GM21528 (cell line): ENCODE measurements around the gene SERPINB13.

Experiments
- ATAC-seq: cut with Tn5 transposase; IDR thresholded peaks from one replicate; pipeline ENCODE4 v1.9.1; 2021; ENCODE audit warnings: mild to moderate bottlenecking, moderate library complexity; ENCODE audit not compliant: unreplicated experiment, low FRiP score

The SERPINB13 gene, protein sequence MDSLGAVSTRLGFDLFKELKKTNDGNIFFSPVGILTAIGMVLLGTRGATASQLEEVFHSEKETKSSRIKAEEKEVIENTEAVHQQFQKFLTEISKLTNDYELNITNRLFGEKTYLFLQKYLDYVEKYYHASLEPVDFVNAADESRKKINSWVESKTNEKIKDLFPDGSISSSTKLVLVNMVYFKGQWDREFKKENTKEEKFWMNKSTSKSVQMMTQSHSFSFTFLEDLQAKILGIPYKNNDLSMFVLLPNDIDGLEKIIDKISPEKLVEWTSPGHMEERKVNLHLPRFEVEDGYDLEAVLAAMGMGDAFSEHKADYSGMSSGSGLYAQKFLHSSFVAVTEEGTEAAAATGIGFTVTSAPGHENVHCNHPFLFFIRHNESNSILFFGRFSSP

DNA sequence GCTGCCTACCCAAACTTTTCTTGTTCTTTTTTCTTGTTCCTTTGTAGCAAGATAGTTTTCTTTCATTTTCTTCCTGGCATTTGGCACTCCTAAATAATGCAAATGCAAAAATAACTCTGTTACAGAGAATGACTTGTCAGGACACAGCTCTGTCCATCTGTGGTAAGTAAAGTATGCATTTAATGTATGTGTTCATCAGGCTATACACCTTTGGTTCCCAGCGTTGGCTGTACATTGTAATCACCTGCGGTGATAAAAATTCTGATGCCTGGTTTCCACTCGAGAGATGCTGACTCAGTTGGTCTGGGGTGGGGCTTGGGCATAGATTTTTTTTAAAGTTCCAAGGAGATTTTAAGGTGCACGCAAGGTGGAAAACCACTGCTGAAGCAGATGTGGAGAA lies at the start of gene SERPINB13:
Gene SERPINB13 (plus strand): TSS at position 378 of the 400 bp plus-strand sequence. CDS start 1,325 bp downstream, outside the sequence.
- ATAC-seq: no peak

GRCh38 chr18:63539904-63540510 lies 47.1 kb upstream of the SERPINB13 start:
- ATAC-seq: no peak

DNA sequence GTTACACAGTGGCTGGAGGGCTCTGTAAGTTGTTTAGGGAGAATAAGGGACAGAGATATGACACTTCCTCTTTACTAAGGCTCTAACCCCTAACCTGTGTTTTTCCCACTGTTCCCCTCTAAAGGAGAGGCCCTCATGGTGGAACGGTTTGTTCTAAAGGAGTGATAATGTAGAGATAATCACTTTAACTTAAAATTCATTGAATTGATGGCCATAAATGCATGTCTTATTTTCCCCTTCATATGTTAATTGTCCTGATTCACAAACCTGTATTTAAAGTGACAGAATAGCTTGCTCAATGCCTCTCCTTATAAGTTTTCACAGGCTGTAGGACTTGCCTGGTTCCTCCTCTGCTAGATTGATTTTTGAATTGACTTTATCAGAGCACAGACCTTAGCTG lies 45.1 kb upstream of the SERPINB13 start, which contains the start of gene SERPINB12:
Gene SERPINB12 (plus strand): TSS at position 301 of the 400 bp plus-strand sequence. CDS start 13,791 bp downstream, outside the sequence.
- no peak for ATAC-seq

- ATAC-seq: no peak
These were observed 43.1 kb upstream of the SERPINB13 start for GRCh38 chr18:63544017-63544416.

- ATAC-seq: no peak
These were observed 42.1 kb upstream of the SERPINB13 start for GRCh38 chr18:63545000-63545399.

GRCh38 chr18:63550068-63550467 lies 37.1 kb upstream of the SERPINB13 start:
- no peak for ATAC-seq

- ATAC-seq: no peak
These were observed 35.4 kb upstream of the SERPINB13 start for GRCh38 chr18:63551769-63552168.

DNA sequence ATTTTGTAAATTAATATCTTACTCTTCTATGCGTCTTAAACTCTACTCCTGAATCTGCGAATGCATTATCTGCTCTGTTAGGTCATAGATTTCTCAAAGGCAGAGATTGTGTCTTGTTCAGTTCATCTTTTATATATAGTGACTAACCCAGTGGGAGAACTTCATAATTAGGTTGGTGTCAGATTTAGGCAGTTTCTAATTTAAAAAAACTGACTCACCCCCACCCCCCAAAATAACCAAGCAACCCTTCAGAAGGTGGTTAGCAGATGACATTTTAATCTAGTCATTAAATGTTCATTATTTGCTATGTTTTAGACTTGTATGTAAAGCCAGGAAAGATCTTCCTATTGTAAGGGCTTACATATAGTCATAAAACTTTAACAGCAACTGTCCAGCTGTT lies 34.6 kb upstream of the SERPINB13 start:
- ATAC-seq: no peak

DNA sequence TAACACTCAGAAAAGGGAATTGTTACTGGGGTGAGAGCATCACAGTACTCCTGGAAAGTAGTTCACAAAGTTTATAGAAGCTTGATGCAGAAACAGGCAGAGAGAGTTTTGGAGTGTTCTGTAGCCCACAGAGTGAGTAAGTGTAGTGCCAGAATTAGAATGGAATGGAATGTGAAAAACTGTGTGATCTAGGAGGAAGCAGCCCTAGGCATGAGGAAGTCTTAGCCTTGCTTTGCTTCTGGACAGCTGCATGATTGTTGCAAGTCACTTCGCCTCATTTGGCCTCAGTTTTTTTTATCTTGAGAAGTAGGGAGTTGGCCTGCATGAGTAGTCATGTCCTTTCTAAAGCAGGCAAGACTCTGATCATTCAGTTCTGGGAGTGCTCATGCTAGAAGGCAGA lies 34.1 kb upstream of the SERPINB13 start:
- ATAC-seq: no peak

DNA sequence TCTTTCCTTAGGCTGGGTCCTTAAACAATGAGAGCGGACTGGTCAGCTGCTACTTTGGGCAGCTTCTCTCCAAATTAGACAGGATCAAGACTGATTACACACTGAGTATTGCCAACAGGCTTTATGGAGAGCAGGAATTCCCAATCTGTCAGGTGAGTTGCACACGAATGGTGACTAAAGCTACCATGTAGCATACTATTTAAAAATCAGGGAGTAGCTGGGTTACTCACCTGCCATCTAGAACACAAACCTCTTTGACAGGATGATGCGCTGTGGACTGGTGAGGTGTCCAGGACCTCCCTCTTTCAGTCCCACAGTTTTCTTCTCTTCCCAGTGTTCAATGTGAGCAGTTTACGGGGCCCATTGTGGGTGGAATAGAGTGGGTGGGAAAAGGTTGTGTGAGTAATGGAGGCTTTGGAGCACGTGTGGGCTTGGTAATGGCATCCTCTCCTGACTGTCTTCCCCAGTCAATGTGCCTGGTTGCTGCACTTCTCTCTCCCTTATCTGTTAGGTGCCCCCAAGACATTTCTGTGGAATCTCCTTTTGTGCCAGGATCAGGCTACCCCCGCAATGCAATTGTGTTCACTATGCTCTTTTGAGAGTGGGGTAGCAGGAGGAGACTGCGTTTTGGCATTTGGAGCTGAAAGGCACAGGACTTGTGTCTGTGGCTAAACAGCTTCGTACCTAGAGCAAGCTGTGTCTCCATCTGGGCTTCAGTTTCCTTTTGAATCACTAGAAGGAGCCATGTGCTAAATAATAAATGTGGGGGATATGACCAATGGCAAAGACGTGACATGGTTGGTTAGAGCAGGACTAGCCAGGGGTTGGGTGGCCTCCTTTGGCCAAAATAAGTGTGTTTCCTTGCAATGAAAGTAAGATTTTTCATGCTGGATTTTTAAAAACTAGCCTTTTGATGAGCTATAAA lies 27.3 kb upstream of the SERPINB13 start:
- ATAC-seq: no peak

GRCh38 chr18:63562284-63562683 lies 24.9 kb upstream of the SERPINB13 start:
- no peak for ATAC-seq

GRCh38 chr18:63564021-63564420 lies 23.1 kb upstream of the SERPINB13 start:
- no peak for ATAC-seq

- no peak for ATAC-seq
These were observed 22.6 kb upstream of the SERPINB13 start for GRCh38 chr18:63564561-63564960.

DNA sequence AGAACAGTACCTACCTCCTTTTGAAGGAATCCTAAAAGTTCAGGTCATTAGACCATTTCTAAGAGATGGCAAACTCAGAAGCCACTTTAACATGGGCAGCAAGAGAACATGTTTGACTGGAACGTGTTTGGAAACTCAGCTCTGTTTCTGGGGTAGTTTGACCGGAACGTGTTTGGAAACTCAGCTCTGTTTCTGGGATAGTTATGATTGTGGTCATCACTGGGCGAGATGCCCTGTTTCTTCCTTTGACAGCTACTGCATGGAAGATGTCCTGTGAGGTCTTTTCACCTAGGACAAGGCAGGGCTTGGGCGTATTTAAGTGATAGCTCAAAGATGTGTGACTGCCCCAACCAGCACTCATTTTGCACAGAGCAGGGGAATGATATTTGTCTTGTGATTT lies 19.9 kb upstream of the SERPINB13 start:
- ATAC-seq: no peak

- no peak for ATAC-seq
These were observed 19.3 kb upstream of the SERPINB13 start for GRCh38 chr18:63567825-63568224.

GRCh38 chr18:63570721-63571120 lies 16.4 kb upstream of the SERPINB13 start:
- ATAC-seq: no peak

- no peak for ATAC-seq
These were observed 11.5 kb upstream of the SERPINB13 start for GRCh38 chr18:63575681-63576080.

DNA sequence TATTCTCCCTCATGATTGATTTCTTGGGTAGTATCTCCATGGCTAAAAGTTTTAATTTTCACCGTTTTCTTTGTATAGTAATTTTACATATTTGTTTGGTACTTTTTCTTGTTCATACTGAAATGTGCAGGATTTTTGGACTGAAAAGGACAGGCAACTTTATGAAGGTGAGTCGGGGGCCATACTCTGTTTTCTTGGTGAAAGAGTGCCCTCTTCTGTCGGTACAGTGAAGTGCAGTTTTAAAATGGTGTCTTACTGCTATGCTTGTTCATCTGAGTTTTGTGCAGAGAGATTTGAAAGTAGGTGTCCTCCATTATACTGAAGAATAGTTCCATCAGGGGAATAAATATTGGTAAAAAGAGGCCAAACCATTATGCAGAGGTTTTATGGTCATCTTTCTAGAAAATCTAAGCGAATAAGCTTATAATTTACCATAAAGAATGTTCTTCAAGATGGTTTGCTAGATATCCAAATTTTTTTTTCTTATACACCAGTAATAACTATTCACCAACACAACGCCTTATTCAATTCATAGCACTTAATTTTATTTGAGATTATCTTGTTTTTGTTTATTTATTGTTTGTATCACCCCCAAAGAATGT lies 8.7 kb upstream of the SERPINB13 start:
- ATAC-seq: no peak

DNA sequence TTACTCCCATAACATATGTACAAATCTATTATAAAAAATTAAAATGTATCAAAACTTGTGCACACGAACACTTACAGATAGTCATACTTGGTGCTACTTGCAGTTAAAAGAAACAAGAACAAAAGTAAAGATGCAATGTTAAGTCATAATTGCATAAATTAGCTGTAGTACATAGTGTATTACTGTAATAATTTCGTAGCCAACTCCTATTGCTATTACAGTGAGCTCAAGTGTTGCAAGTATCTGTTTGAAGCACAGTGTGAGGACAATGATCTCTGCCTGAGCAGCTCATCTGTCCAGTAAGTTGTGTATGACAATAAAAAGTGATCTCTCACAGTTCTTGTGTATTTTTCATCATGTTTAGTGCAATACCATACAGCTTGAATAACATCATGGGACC lies 7.5 kb upstream of the SERPINB13 start:
- no peak for ATAC-seq

GRCh38 chr18:63585988-63586387 lies 1.2 kb upstream of the SERPINB13 start:
- no peak for ATAC-seq
